Measurements from ENCODE around the gene ALDH3B2. TPM values are rescaled to one million over a fixed set of nuclear protein-coding genes. Genes with fewer than 3 reads are reported as not detected.
A peak's percentile ranks its signal among the peaks of the same experiment; 100 is the strongest.
"Not testable (repeated sequence)": the region's sequence is repeated elsewhere in the genome, so short reads cannot be mapped to it uniquely, and the experiment has no call there.

ALDH3B2 gene
- total and polyA plus RNA-seq, 4 donors: 1.1 to 4.8 (median 2.5) TPM

GRCh38 chr11:67694875-67695555 is 20.6 kb upstream of the ALDH3B2 start:
- Histone ChIP-seq H3K36me3 (ENCODE audit: control insufficient read depth in 4 of 4, insufficient read depth in 4 of 4, low read length in 4 of 4) (no peaks in the 10 kb centered on the region), H3K27ac (ENCODE audit: low read depth in 1 of 2, low read length in 1 of 2) (no peak overlapping the region), H3K4me1 (ENCODE audit: control insufficient read depth in 5 of 5, insufficient read depth in 5 of 5, low read length in 5 of 5) (no peaks in the 10 kb centered on the region), H3K9ac (ENCODE audit: insufficient read depth in 1 of 2, low read length in 2 of 2) (no peak overlapping the region), H3K9me3 (ENCODE audit: control insufficient read depth in 4 of 4, insufficient read depth in 3 of 4, low read length in 3 of 4) (no peaks in the 10 kb centered on the region), H3K4me3 (no peak overlapping the region), H3K27me3 (ENCODE audit: control insufficient read depth in 3 of 3, insufficient read depth in 3 of 3, low read length in 2 of 3) (no peaks in the 10 kb centered on the region)
- no peak for TF ChIP-seq CTCF (IDR thresholded peaks at IDR 0.05; ENCODE audit: control extremely low read depth, extremely low read depth)
- WGBS, 2 donors: 86 to 95% methylated on average over 28 of the region's 28 CpGs
- no peak for DNase-seq
- ATAC-seq (ENCODE audit: insufficient read depth, low FRiP score): no peak

DNA sequence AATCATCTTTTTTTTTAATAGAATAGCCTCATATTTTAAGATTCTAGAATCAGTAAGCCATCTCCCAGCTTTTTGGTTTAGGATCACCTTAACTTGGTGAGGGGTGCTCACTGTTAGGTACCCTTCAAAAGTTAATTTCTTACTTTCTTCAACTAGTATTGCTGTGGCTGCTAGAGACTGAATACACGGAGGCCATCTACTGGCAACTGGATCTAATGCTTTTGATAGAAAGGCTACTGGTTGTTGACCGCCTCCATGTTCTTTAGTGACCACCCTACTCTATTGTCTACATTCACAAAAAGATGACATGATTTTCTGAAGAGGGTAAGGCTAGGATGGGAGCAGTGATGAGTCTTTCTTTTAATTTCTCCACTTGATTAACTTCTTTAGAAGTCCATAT is 16.7 kb upstream of the ALDH3B2 start:
- TF ChIP-seq CTCF (IDR thresholded peaks at IDR 0.05; ENCODE audit: control extremely low read depth, extremely low read depth): no peak
- no peaks in the 10 kb centered on the region for H3K4me1 ChIP-seq (ENCODE audit: control insufficient read depth in 5 of 5, insufficient read depth in 5 of 5, low read length in 5 of 5)
- peaks cover 0 to under 1% (median 0%) of the 10 kb centered on the region in 3 donors for H3K27me3 ChIP-seq (ENCODE audit: control insufficient read depth in 3 of 3, insufficient read depth in 3 of 3, low read length in 2 of 3)
- H3K4me3 ChIP-seq: no peak overlapping the region
- no peak for ATAC-seq (ENCODE audit: insufficient read depth, low FRiP score)
- WGBS, 2 donors: 49 to 53% methylated on average over 2 of the region's 2 CpGs
- H3K36me3 ChIP-seq (ENCODE audit: control insufficient read depth in 4 of 4, insufficient read depth in 4 of 4, low read length in 4 of 4): no peaks in the 10 kb centered on the region
- no peaks in the 10 kb centered on the region for H3K9me3 ChIP-seq (ENCODE audit: control insufficient read depth in 4 of 4, insufficient read depth in 3 of 4, low read length in 3 of 4)
- H3K27ac ChIP-seq (ENCODE audit: low read depth in 1 of 2, low read length in 1 of 2): no peak overlapping the region
- peak in 1 of 3 donors; percentile 11 for DNase-seq
- no peak overlapping the region for H3K9ac ChIP-seq (ENCODE audit: insufficient read depth in 1 of 2, low read length in 2 of 2)

DNA sequence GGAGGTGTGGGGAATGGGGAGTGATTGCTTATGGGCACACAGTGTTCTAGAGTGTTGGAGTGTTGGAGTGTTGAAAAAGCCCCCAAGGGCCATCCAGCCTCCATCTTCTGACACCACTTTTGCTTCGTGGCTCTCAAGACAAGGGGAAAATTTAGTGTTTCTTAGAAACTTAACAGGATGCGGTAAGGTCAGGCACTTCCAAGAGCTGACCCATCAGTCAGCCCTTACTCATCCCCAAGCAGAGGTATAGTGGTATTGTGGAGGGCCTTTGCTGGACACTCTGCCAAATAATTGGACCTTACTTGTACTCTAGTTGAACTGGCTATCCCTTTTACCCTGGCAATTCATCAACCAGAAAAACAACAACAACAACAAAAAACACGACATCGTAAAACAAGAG is 14.8 kb upstream of the ALDH3B2 start:
- no peaks in the 10 kb centered on the region for H3K9me3 ChIP-seq (ENCODE audit: control insufficient read depth in 4 of 4, insufficient read depth in 3 of 4, low read length in 3 of 4)
- H3K27ac ChIP-seq (ENCODE audit: low read depth in 1 of 2, low read length in 1 of 2): no peak overlapping the region
- no peak for TF ChIP-seq CTCF (IDR thresholded peaks at IDR 0.05; ENCODE audit: control extremely low read depth, extremely low read depth)
- no peaks in the 10 kb centered on the region for H3K4me1 ChIP-seq (ENCODE audit: control insufficient read depth in 5 of 5, insufficient read depth in 5 of 5, low read length in 5 of 5)
- peaks cover 0 to 2% (median 0%) of the 10 kb centered on the region in 3 donors for H3K27me3 ChIP-seq (ENCODE audit: control insufficient read depth in 3 of 3, insufficient read depth in 3 of 3, low read length in 2 of 3)
- no peaks in the 10 kb centered on the region for H3K36me3 ChIP-seq (ENCODE audit: control insufficient read depth in 4 of 4, insufficient read depth in 4 of 4, low read length in 4 of 4)
- WGBS, 2 donors: 69 to 84% methylated on average over 4 of the region's 4 CpGs
- H3K4me3 ChIP-seq: no peak overlapping the region
- DNase-seq (no peak), ATAC-seq (ENCODE audit: insufficient read depth, low FRiP score) (no peak)
- H3K9ac ChIP-seq (ENCODE audit: insufficient read depth in 1 of 2, low read length in 2 of 2): no peak overlapping the region

DNA sequence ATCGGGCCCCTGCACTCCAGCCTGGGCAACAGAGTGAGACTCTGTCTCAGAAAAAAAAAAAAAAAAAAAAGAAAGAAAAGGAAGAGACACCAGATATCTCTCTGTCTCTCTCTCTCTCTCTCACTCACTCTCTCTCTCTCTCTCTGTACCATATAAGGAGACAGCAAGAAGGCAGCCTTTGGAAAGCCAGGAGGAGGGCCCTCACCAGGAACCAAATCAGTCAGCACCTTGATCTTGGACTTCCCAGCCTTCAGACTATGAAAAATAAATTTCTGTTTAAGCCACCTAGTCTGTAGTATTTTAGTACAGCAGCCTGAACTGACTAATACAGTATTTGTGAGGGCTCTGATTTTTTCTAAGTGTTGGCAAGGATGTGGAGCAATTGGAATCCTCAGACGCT is 13.6 kb upstream of the ALDH3B2 start:
- ATAC-seq (ENCODE audit: insufficient read depth, low FRiP score): no peak
- Histone ChIP-seq H3K9ac (ENCODE audit: insufficient read depth in 1 of 2, low read length in 2 of 2) (no peak overlapping the region), H3K4me3 (no peak overlapping the region), H3K4me1 (ENCODE audit: control insufficient read depth in 5 of 5, insufficient read depth in 5 of 5, low read length in 5 of 5) (no peaks in the 10 kb centered on the region), H3K9me3 (ENCODE audit: control insufficient read depth in 4 of 4, insufficient read depth in 3 of 4, low read length in 3 of 4) (no peaks in the 10 kb centered on the region), H3K27ac (ENCODE audit: low read depth in 1 of 2, low read length in 1 of 2) (no peak overlapping the region), H3K36me3 (ENCODE audit: control insufficient read depth in 4 of 4, insufficient read depth in 4 of 4, low read length in 4 of 4) (no peaks in the 10 kb centered on the region), H3K27me3 (ENCODE audit: control insufficient read depth in 3 of 3, insufficient read depth in 3 of 3, low read length in 2 of 3) (peaks cover 0 to 2% (median 0%) of the 10 kb centered on the region in 3 donors)
- no peak for TF ChIP-seq CTCF (IDR thresholded peaks at IDR 0.05; ENCODE audit: control extremely low read depth, extremely low read depth)
- WGBS, 2 donors: 89 to 91% methylated on average over 2 of the region's 2 CpGs
- DNase-seq: no peak

GRCh38 chr11:67685641-67686332 is 11.4 kb upstream of the ALDH3B2 start:
- not testable (repeated sequence) for ATAC-seq (ENCODE audit: insufficient read depth, low FRiP score); H3K27ac ChIP-seq (ENCODE audit: low read depth in 1 of 2, low read length in 1 of 2)
- WGBS, 2 donors: 44 to 54% methylated on average over 8 of the region's 8 CpGs

More at GRCh38 chr11:67685641-67686332, 11.4 kb upstream of the ALDH3B2 start:
- H3K36me3 ChIP-seq (ENCODE audit: control insufficient read depth in 4 of 4, insufficient read depth in 4 of 4, low read length in 4 of 4); H3K27me3 ChIP-seq (ENCODE audit: control insufficient read depth in 3 of 3, insufficient read depth in 3 of 3, low read length in 2 of 3); DNase-seq; H3K9me3 ChIP-seq (ENCODE audit: control insufficient read depth in 4 of 4, insufficient read depth in 3 of 4, low read length in 3 of 4); H3K4me3 ChIP-seq; H3K9ac ChIP-seq (ENCODE audit: insufficient read depth in 1 of 2, low read length in 2 of 2); H3K4me1 ChIP-seq (ENCODE audit: control insufficient read depth in 5 of 5, insufficient read depth in 5 of 5, low read length in 5 of 5): not testable (repeated sequence)
